LoVo (cell line): Measurements from ENCODE around the gene KRT9.
A peak's percentile ranks its signal among the peaks of the same experiment; 100 is the strongest.
"Not testable (repeated sequence)": the region's sequence is repeated elsewhere in the genome, so short reads cannot be mapped to it uniquely, and the experiment has no call there.

Source experiments
- DNase-seq: peaks from one replicate; pipeline ENCODE4 v3.0.0-alpha.2; 2016; ENCODE audit warnings: low spot score

The KRT9 gene

DNA sequence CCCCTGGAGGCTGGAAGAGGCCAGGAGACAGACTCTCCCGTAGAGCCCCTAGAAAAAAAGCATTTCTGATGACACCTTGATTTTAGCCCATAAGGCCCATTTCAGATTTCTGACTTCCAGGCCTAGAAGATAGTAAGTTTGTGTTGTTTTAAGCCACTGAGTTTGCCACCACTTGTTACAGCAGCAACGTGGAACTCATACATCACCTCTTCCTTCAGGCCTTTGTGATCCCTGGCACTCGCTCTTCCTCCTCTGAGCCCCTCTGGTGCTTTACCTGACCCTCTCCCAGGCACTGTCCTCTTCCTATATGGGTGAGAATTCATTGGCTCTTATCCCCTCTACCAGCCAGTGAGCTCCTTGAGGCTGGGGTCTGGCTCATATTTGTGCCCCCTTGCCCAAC is 25.0 kb downstream of the KRT9 start:
- DNase-seq: no peak

- DNase-seq: no peak
These were observed 25.9 kb downstream of the KRT9 start for GRCh38 chr17:41545829-41546410.

DNA sequence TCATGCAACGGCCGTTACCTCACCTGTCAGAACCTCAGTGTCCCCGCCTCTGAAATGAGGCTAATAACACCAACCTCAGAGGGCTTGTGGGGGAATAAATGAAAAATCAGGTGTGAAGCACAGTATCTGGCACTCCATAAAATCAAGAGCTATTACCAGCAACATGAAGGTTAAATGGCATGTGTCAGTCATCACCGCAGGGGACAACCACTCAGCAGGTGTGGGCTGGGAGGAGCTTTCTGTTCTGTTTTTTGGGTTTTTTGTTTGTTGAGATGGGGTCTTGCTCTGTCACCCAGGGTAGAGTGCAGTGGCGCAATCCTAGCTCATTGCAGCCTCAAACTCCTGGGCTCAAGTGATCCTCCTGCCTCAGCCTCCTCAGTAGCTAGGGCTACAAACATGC is 26.9 kb downstream of the KRT9 start:
- DNase-seq: no peak

DNA sequence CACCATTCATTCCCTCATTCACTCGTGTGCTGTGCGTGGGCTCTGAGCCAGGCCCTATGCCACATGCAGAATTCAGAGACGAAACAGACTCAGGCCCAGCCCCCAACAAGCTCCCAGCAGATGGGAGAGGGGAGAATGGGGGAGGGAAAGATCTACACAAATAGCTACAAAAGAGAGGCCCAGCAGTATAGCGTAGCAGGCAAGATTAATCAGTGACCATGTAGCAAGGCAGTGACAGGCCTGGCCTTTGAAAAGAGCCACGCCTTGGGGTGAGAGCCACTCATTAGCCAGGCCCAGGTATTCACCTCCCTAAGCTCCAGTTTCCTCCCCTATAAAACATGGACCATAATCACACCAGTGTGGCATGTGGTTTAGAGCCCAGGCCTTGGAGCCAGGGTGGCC is 27.4 kb downstream of the KRT9 start:
- peak; percentile 85 for DNase-seq

DNA sequence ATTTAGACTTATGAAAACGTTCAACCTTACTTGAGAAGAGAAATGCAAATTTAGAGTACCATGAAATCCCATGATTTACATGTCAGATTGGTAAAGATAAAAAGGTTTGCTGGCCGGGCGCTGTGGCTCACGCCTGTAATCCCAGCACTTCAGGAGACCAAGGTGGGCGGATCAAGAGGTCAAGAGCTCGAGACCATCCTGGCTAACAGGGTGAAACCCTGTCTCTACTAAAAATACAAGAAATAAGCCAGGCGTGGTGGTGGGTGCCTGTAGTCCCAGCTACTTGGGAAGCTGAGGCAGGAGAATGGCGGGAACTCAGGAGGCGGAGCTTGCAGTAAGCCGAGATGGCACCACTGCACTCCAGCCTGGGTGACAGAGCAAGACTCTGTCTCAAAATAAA is 29.1 kb downstream of the KRT9 start:
- DNase-seq: not testable (repeated sequence)

GRCh38 chr17:41542357-41542756 is 29.5 kb downstream of the KRT9 start:
- no peak for DNase-seq

DNA sequence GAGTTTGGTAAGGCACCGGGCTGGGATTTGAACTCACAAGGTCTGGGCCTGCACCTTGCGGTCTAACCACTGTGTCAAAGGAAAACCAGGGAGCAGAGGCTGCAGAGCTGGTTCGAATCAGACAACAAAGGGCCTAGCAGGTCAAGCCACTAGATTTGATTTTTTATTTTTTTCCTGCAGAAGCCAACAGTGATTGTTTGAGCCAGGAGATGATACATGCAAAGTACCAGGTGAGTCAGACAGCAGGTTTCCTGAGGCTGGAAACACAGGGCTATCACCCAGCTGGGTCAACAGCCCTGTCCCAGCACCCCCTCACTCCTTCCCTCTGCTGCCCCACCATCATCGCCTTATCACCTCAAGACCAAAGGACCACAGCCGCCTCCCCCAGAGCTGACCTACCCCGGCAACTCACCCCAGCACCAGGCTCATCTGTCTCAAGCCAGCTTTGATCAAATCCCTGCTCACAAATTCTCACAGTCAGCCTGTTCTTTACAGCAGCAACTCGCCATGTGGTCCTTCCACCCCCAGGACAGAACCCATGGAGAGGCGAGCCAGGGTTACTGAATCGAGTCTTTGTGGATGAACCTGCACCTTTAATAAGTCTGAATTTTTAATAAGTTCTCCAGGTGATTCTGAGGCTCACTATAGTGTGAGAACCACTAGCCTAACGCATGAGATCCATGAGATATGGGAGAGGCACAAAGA is 30.8 kb downstream of the KRT9 start:
- DNase-seq: no peak

DNA sequence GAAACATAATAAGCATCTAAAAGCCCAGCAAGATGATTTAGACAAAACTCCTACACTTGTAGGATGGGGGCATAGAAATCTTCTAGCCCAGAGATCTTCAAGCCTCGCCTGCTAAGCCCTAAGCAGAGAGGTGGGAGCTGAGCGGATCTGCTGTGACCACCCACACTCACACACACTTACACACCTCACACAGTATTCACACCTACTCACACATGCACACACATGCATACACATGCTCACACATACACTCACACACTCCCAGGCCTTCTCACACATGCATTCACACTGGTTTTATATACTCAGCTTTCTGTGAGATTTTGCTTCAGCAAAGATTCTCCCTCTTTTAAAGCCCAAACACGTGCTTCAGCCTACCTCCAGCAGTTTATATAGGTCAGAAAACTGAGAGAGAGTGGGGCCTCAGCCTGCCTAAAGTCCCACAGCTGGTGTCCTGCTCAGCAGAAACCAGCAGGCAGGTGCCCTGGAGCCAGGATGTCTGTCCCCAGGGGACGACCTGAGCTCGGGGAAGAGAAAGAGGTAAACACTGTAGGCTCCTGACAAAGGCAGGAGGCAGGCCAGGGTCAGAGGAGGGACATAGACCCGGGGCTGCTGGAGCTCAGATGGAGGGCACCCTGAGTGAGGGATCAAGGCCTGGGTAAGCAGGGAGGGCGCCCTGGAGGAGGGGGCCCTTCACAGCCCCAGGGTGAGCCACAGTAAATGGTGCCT is 31.7 kb downstream of the KRT9 start:
- DNase-seq: no peak

- no peak for DNase-seq
These were observed 32.8 kb downstream of the KRT9 start for GRCh38 chr17:41539071-41539492.

- DNase-seq: no peak
These were observed 33.3 kb downstream of the KRT9 start for GRCh38 chr17:41538565-41538991.

GRCh38 chr17:41537990-41538389 is 33.9 kb downstream of the KRT9 start:
- no peak for DNase-seq

- DNase-seq: no peak
These were observed 34.3 kb downstream of the KRT9 start for GRCh38 chr17:41537614-41537954.

- no peak for DNase-seq
These were observed 34.9 kb downstream of the KRT9 start for GRCh38 chr17:41536741-41537613.

- no peak for DNase-seq
These were observed 35.9 kb downstream of the KRT9 start for GRCh38 chr17:41535764-41536481.

- DNase-seq: no peak
These were observed 36.8 kb downstream of the KRT9 start for GRCh38 chr17:41534899-41535546.

- DNase-seq: no peak
These were observed 38.2 kb downstream of the KRT9 start for GRCh38 chr17:41533613-41534012.

DNA sequence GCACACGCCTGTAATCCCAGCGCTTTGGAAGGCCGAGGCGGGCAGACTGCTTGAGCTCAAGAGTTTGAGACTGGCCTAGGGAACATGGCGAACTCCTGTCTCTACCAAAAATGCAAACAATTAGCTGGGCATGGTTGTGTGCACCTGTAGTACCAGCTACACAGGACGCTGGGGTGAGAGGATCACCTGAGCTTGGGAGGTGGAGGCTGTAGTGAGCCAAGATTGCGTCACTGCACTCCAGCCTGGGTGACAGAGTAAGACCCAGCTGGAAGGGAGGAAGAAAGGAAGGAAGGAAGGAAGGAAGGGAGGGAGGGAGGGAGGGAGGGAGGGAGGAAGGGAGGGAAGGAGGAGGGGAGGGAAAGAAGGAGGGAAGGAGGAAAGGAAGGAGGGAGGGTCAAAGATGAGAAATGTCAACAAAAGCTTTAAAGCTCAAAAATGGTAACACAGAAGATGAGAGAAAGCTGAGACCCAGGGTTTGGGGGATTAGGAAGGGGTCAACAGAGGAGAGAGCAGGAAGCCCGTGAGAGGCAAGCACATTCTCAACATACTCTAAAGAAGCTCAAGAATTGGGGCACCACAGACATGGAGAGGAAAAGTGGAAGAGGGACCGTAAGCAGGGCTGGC is 38.8 kb downstream of the KRT9 start:
- DNase-seq: no peak

GRCh38 chr17:41531993-41532392 is 39.9 kb downstream of the KRT9 start:
- DNase-seq: no peak

GRCh38 chr17:41530062-41531048 is 41.5 kb downstream of the KRT9 start:
- peak; percentile 94 for DNase-seq
